Measurements from ENCODE around the gene TRAF1.

The TRAF1 gene

DNA sequence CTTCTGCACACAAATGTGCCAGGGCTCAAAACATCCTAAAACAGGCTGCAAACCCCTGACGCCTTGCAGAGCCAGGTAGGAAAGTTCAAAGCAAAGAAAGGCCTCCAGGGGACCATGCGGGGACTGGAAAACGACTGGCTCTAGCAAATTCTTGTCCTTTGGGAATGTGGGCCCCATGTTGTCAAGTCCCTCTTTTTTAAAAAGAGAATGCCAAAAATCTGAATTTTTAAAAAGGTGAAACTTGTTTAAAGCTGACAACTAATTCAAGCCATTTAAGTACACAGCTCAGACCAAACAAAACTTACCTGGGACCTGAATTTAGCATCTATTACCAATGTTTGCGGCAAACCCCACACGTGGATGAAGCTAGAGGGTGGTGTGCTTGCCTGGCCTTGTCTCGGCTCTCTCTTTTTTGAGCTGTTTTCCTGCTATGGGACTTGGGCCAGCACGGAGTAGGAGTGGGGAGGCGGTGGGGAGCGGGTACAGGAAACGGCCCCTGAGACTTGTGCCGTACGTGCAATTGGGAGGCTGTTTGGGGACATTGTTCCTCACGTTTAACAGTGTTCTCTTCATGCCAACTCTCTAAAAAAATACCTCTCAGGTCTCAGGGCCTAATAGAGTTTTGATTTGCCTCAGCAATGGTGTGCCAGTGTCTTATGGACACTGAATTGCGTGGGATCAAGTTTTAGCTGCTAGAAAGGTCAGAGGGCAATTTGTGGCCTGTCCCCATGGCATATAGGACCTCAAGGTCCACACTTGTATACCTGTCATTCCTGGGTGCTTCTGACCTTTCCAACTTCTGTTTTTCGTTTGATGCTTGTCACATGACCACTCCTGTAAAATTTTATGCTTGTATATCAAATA is 34.5 kb downstream of the TRAF1 start:
- DNase-seq (ENCODE audit: insufficient read length) (no peak), FAIRE-seq (peak; percentile 9)
- no peak; the same call in 1 of the 2 replicates for TF ChIP-seq POLR2AphosphoS5 (IDR thresholded peaks at IDR 0.05; ENCODE audit: low read depth, low read length)
- TF ChIP-seq TAF1 (IDR thresholded peaks at IDR 0.05; ENCODE audit: borderline replicate concordance, low read depth, low read length), result 0 out of 2 replicates have a peak, but pooled peaks have one; percentile 30
- 0 out of 2 replicates have a peak, but pooled peaks have one; percentile 55 for TF ChIP-seq POLR2A (IDR thresholded peaks at IDR 0.05; ENCODE audit: low read depth, low read length)

- FAIRE-seq (peak; percentile 24), DNase-seq (ENCODE audit: insufficient read length) (no peak)
- no peak for TF ChIP-seq POLR2A (IDR thresholded peaks at IDR 0.05; ENCODE audit: low read depth, low read length)
- no peak for TF ChIP-seq TAF1 (IDR thresholded peaks at IDR 0.05; ENCODE audit: borderline replicate concordance, low read depth, low read length)
- no peak for TF ChIP-seq POLR2AphosphoS5 (IDR thresholded peaks at IDR 0.05; ENCODE audit: low read depth, low read length)
Observed at GRCh38 chr9:120891245-120891883, 35.2 kb downstream of the TRAF1 start.

- TF ChIP-seq TAF1 (IDR thresholded peaks at IDR 0.05; ENCODE audit: borderline replicate concordance, low read depth, low read length) (no peak), POLR2AphosphoS5 (IDR thresholded peaks at IDR 0.05; ENCODE audit: low read depth, low read length) (no peak), POLR2A (IDR thresholded peaks at IDR 0.05; ENCODE audit: low read depth, low read length) (no peak)
- DNase-seq (ENCODE audit: insufficient read length), result no peak
- FAIRE-seq, result no peak
Observed at GRCh38 chr9:120890320-120891244, 36.0 kb downstream of the TRAF1 start.

- DNase-seq (ENCODE audit: insufficient read length), result no peak
- TF ChIP-seq TAF1 (IDR thresholded peaks at IDR 0.05; ENCODE audit: borderline replicate concordance, low read depth, low read length), result no peak
- TF ChIP-seq POLR2A (IDR thresholded peaks at IDR 0.05; ENCODE audit: low read depth, low read length), result no peak
- no peak for TF ChIP-seq POLR2AphosphoS5 (IDR thresholded peaks at IDR 0.05; ENCODE audit: low read depth, low read length)
- FAIRE-seq, result no peak
Observed at GRCh38 chr9:120889606-120890271, 36.9 kb downstream of the TRAF1 start.

DNA sequence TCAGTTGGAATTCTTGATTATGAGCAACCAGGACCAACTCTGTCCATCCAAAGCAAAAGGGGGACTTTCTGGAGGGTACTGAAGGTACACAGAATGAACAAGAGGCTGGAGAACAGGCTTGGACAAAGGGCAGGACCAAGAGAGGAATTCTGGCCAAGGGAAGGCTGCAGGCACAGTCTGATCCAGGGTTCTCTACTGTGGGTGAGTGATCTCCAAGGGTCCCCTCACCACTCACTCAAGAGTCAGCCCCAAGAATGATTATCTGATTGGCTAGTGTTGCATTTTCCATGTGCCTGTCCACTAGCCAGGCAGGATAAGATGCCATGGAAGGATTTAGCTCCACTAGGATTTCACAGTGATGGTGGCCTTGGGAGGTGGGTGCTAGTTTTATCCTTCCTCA is 38.0 kb downstream of the TRAF1 start:
- TF ChIP-seq POLR2AphosphoS5 (IDR thresholded peaks at IDR 0.05; ENCODE audit: low read depth, low read length) (no peak), TAF1 (IDR thresholded peaks at IDR 0.05; ENCODE audit: borderline replicate concordance, low read depth, low read length) (no peak), POLR2A (IDR thresholded peaks at IDR 0.05; ENCODE audit: low read depth, low read length) (no peak)
- DNase-seq (ENCODE audit: insufficient read length), result no peak
- no peak for FAIRE-seq

- DNase-seq (ENCODE audit: insufficient read length) (no peak), FAIRE-seq (no peak)
- no peak for TF ChIP-seq POLR2A (IDR thresholded peaks at IDR 0.05; ENCODE audit: low read depth, low read length)
- no peak for TF ChIP-seq POLR2AphosphoS5 (IDR thresholded peaks at IDR 0.05; ENCODE audit: low read depth, low read length)
- TF ChIP-seq TAF1 (IDR thresholded peaks at IDR 0.05; ENCODE audit: borderline replicate concordance, low read depth, low read length), result no peak
Observed at GRCh38 chr9:120886490-120886967, 40.1 kb downstream of the TRAF1 start.

GRCh38 chr9:120885958-120886357 is 40.6 kb downstream of the TRAF1 start:
- FAIRE-seq, result no peak

DNA sequence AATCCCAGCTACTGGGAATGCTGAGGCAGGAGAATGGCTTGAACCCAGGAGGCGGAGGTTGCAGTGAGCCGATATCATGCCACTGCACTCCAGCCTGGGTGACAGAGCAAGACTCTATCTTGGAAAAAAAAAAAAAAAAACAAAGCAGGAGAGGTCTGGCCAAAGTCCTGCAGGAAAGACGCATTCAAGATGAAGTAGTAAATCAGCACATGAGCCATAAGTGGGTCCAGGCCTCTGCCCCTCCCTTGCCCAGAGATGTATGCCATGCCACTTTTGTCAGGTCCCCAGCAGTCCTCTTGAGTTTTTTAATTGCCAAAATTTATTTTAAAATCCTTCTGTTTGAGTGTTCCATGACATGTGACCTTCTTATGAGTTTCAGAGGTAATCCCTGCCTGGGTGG is 41.1 kb downstream of the TRAF1 start:
- TF ChIP-seq POLR2A (IDR thresholded peaks at IDR 0.05; ENCODE audit: low read depth, low read length) (no peak), TAF1 (IDR thresholded peaks at IDR 0.05; ENCODE audit: borderline replicate concordance, low read depth, low read length) (no peak), POLR2AphosphoS5 (IDR thresholded peaks at IDR 0.05; ENCODE audit: low read depth, low read length) (no peak)
- FAIRE-seq (no peak), DNase-seq (ENCODE audit: insufficient read length) (no peak)

More at GRCh38 chr9:120885958-120886357, 40.6 kb downstream of the TRAF1 start:
- DNase-seq (ENCODE audit: insufficient read length), result no peak
- no peak for TF ChIP-seq POLR2AphosphoS5 (IDR thresholded peaks at IDR 0.05; ENCODE audit: low read depth, low read length)
- no peak for TF ChIP-seq TAF1 (IDR thresholded peaks at IDR 0.05; ENCODE audit: borderline replicate concordance, low read depth, low read length)
- TF ChIP-seq POLR2A (IDR thresholded peaks at IDR 0.05; ENCODE audit: low read depth, low read length), result no peak

GRCh38 chr9:120883608-120883996 is 43.0 kb downstream of the TRAF1 start:
- FAIRE-seq, result no peak
- TF ChIP-seq TAF1 (IDR thresholded peaks at IDR 0.05; ENCODE audit: borderline replicate concordance, low read depth, low read length) (no peak), POLR2A (IDR thresholded peaks at IDR 0.05; ENCODE audit: low read depth, low read length) (no peak), POLR2AphosphoS5 (IDR thresholded peaks at IDR 0.05; ENCODE audit: low read depth, low read length) (no peak)
- DNase-seq (ENCODE audit: insufficient read length), result no peak

GRCh38 chr9:120882935-120883607 is 43.5 kb downstream of the TRAF1 start:
- FAIRE-seq (no peak), DNase-seq (ENCODE audit: insufficient read length) (no peak)
- no peak for TF ChIP-seq POLR2AphosphoS5 (IDR thresholded peaks at IDR 0.05; ENCODE audit: low read depth, low read length)
- no peak for TF ChIP-seq POLR2A (IDR thresholded peaks at IDR 0.05; ENCODE audit: low read depth, low read length)
- TF ChIP-seq TAF1 (IDR thresholded peaks at IDR 0.05; ENCODE audit: borderline replicate concordance, low read depth, low read length), result no peak
